Prostate gland (tissue), 2 donors: Measurements from ENCODE around the gene TMEM263.

ENCODE experiments used
- CTCF ChIP-seq, 4 experiments: fragments of 200-600 bp in 2 of 4; fragments of 450-650 bp in 2 of 4; sonication (generic) in 2 of 4; IDR thresholded peaks; 1 replicate in 3 of 4; 2 replicates in 1 of 4; pipeline ENCODE4 v1.5.1; 2016 to 2019; ENCODE audit warnings: antibody characterized with exemption in 4 of 4, mild to moderate bottlenecking in 2 of 4, moderate library complexity in 2 of 4
- POLR2A ChIP-seq: fragments of 450-650 bp; IDR thresholded peaks from one replicate; pipeline ENCODE4 v1.6.1; 2016; ENCODE audit warnings: antibody characterized with exemption, mild to moderate bottlenecking
- POLR2AphosphoS5 ChIP-seq: sonication (generic); formaldehyde crosslinking; IDR thresholded peaks from one replicate; pipeline ENCODE4 v1.6.1; 2017; ENCODE audit warnings: antibody characterized with exemption

- TF ChIP-seq CTCF (IDR thresholded peaks at IDR 0.05) (no peak), POLR2AphosphoS5 (no peak), POLR2A (no peak)
Observed at GRCh38 chr12:106976668-106977067, 21.0 kb downstream of the TMEM263 start.
